GM21447 (cell line): ENCODE data around the gene PYROXD2.
"Not testable (repeated sequence)": the region's sequence is repeated elsewhere in the genome, so short reads cannot be mapped to it uniquely, and the experiment has no call there.

ENCODE experiments used
- ATAC-seq: cut with Tn5 transposase; IDR thresholded peaks from one replicate; pipeline ENCODE4 v1.9.1; 2021; ENCODE audit not compliant: unreplicated experiment

PYROXD2 gene

GRCh38 chr10:98370831-98371820, 43.9 kb downstream of the PYROXD2 start:
- ATAC-seq, result no peak

GRCh38 chr10:98369801-98370200, 45.2 kb downstream of the PYROXD2 start:
- ATAC-seq, result no peak

GRCh38 chr10:98368644-98369043, 46.3 kb downstream of the PYROXD2 start:
- ATAC-seq, result no peak

- no peak for ATAC-seq
Measured at GRCh38 chr10:98367604-98368451, 47.2 kb downstream of the PYROXD2 start.

- no peak for ATAC-seq
Measured at GRCh38 chr10:98366062-98366530, 48.9 kb downstream of the PYROXD2 start.

- no peak for ATAC-seq
Measured at GRCh38 chr10:98365406-98366061, 49.4 kb downstream of the PYROXD2 start.

GRCh38 chr10:98364432-98365102, 50.4 kb downstream of the PYROXD2 start:
- ATAC-seq, result no peak

- ATAC-seq, result no peak
Measured at GRCh38 chr10:98363220-98363619, 51.8 kb downstream of the PYROXD2 start.

GRCh38 chr10:98361131-98362025, 53.6 kb downstream of the PYROXD2 start:
- ATAC-seq, result peak; percentile 93

GRCh38 chr10:98357194-98357822, 57.7 kb downstream of the PYROXD2 start:
- no peak for ATAC-seq

GRCh38 chr10:98354491-98354890, 60.5 kb downstream of the PYROXD2 start:
- no peak for ATAC-seq

- no peak for ATAC-seq
Measured at GRCh38 chr10:98353170-98353569, 61.8 kb downstream of the PYROXD2 start.

GRCh38 chr10:98351831-98352402, 63.1 kb downstream of the PYROXD2 start:
- no peak for ATAC-seq

- ATAC-seq, result peak; percentile 61
Measured at GRCh38 chr10:98349508-98349922, 65.5 kb downstream of the PYROXD2 start.

- no peak for ATAC-seq
Measured at GRCh38 chr10:98346847-98347246, 68.1 kb downstream of the PYROXD2 start.

GRCh38 chr10:98344589-98345038, 70.4 kb downstream of the PYROXD2 start:
- ATAC-seq, result no peak

- not testable (repeated sequence) for ATAC-seq
Measured at GRCh38 chr10:98341701-98342100, 73.3 kb downstream of the PYROXD2 start.

- no peak for ATAC-seq
Measured at GRCh38 chr10:98340940-98341310, 74.1 kb downstream of the PYROXD2 start.
